ENCODE measurements around the gene NUP214. TPM values are rescaled to one million over a fixed set of nuclear protein-coding genes. Genes with fewer than 3 reads are reported as not detected.

NUP214 gene
- total RNA-seq, 2 experiments from 2014 or later = 19.7 to 69.6 TPM

- TF ChIP-seq, protein P1, sequence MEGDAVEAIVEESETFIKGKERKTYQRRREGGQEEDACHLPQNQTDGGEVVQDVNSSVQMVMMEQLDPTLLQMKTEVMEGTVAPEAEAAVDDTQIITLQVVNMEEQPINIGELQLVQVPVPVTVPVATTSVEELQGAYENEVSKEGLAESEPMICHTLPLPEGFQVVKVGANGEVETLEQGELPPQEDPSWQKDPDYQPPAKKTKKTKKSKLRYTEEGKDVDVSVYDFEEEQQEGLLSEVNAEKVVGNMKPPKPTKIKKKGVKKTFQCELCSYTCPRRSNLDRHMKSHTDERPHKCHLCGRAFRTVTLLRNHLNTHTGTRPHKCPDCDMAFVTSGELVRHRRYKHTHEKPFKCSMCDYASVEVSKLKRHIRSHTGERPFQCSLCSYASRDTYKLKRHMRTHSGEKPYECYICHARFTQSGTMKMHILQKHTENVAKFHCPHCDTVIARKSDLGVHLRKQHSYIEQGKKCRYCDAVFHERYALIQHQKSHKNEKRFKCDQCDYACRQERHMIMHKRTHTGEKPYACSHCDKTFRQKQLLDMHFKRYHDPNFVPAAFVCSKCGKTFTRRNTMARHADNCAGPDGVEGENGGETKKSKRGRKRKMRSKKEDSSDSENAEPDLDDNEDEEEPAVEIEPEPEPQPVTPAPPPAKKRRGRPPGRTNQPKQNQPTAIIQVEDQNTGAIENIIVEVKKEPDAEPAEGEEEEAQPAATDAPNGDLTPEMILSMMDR (conservative IDR thresholded peaks at IDR 0.05; ENCODE audit: low read length) = no peak
- no peak for TF ChIP-seq EZH2phosphoT487 (IDR thresholded peaks at IDR 0.05; ENCODE audit: borderline replicate concordance, low read depth, low read length)
- Histone ChIP-seq H3K9me3 (ENCODE audit: low read length) (no peaks in the 10 kb centered on the region), H2AFZ (ENCODE audit: low read length) (no peak overlapping the region), H3K4me2 (ENCODE audit: low read length) (no peak overlapping the region), H4K20me1 (ENCODE audit: insufficient read depth, low read length) (no peaks in the 10 kb centered on the region), H3K36me3 (ENCODE audit: insufficient read depth, low read length) (no peaks in the 10 kb centered on the region), H3K79me2 (ENCODE audit: insufficient read depth, low read depth, low read length) (no peaks in the 10 kb centered on the region), H3K27ac (ENCODE audit: low read depth, low read length, poor library complexity, severe bottlenecking) (no peak overlapping the region), H3K4me3 (ENCODE audit: low read depth, low read length, poor library complexity, severe bottlenecking) (no peak overlapping the region), H3K9me2 (ENCODE audit: insufficient read depth, low read length) (no peaks in the 10 kb centered on the region), H3K4me1 (ENCODE audit: insufficient read depth, low read length, poor library complexity, severe bottlenecking) (no peaks in the 10 kb centered on the region)
- POLR2A ChIA-PET = no interaction called here
- CTCF ChIA-PET (ENCODE audit: unreplicated experiment) = no interaction called here
- BruUV-seq (replicated peaks) = no TSS peak
- no peak for DNase-seq (ENCODE audit: low spot score)
- intact Hi-C loops (cut with micrococcal nuclease; ENCODE audit: unreplicated experiment) = no loop called here
These were observed 17.6 kb upstream of the NUP214 start for GRCh38 chr9:131107760-131108159.

DNA sequence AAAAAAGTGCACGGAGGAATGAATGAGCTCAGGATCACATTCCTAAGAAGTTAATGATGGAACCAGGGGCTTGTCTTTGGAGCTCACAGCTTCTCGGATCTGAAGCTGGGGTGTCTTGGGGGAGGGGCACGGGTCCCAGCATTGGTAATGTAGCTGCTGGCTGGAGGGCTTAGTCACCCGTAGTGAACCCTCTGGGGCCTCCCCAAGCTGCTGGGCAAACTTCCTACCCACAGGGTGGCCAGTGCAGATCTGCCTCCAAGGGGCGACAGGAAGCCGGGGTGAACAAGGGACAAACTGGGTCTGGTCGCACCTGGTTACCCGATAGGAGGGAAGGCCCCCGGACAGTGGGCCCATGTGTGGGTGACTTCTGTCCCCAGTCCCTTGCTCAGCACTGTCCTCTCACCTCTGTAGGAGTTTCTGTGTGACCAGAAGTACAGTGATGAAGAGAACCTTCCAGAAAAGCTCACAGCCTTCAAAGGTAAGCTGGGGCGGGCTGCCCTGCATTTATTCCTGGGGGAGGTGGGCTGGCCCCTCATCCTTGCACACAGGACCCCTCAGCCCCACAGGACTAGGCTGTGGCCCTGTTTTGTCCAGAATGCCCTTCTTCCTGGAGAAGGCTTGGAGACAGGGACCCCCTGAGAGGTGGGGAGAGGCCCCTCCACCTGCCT is 14.1 kb upstream of the NUP214 start:
- Histone ChIP-seq H3K9me2 (ENCODE audit: insufficient read depth, low read length) (no peaks in the 10 kb centered on the region), H3K4me3 (ENCODE audit: low read depth, low read length, poor library complexity, severe bottlenecking) (no peak overlapping the region), H3K4me2 (ENCODE audit: low read length) (no peak overlapping the region), H4K20me1 (ENCODE audit: insufficient read depth, low read length) (no peaks in the 10 kb centered on the region), H3K36me3 (ENCODE audit: insufficient read depth, low read length) (no peaks in the 10 kb centered on the region), H3K9me3 (ENCODE audit: low read length) (no peaks in the 10 kb centered on the region), H2AFZ (ENCODE audit: low read length) (no peak overlapping the region), H3K4me1 (ENCODE audit: insufficient read depth, low read length, poor library complexity, severe bottlenecking) (no peaks in the 10 kb centered on the region), H3K79me2 (ENCODE audit: insufficient read depth, low read depth, low read length) (no peaks in the 10 kb centered on the region), H3K27ac (ENCODE audit: low read depth, low read length, poor library complexity, severe bottlenecking) (no peak overlapping the region)
- ChIA-PET CTCF (ENCODE audit: unreplicated experiment) (no interaction called here), POLR2A (interaction anchor here (0.6 to 0.7 kb wide), 3 partner anchors 10 to 224 kb away, joined by 4 to 7 read pairs (median 5); no protein-coding TSS in a partner anchor)
- intact Hi-C loops (cut with micrococcal nuclease; ENCODE audit: unreplicated experiment) = no loop called here
- DNase-seq (ENCODE audit: low spot score) = no peak
- TF ChIP-seq, protein P1 (conservative IDR thresholded peaks at IDR 0.05; ENCODE audit: low read length) = no peak
- TF ChIP-seq EZH2phosphoT487 (IDR thresholded peaks at IDR 0.05; ENCODE audit: borderline replicate concordance, low read depth, low read length) = no peak
- BruUV-seq (replicated peaks) = no TSS peak

- H3K4me3 ChIP-seq (ENCODE audit: low read depth, low read length, poor library complexity, severe bottlenecking) = no peak overlapping the region
- no peaks in the 10 kb centered on the region for H3K79me2 ChIP-seq (ENCODE audit: insufficient read depth, low read depth, low read length)
- ChIA-PET POLR2A (no interaction called here), CTCF (ENCODE audit: unreplicated experiment) (no interaction called here)
- no peaks in the 10 kb centered on the region for H3K9me3 ChIP-seq (ENCODE audit: low read length)
- no peak for DNase-seq (ENCODE audit: low spot score)
- no peak overlapping the region for H2AFZ ChIP-seq (ENCODE audit: low read length)
- H4K20me1 ChIP-seq (ENCODE audit: insufficient read depth, low read length) = no peaks in the 10 kb centered on the region
- TF ChIP-seq, protein P1 (conservative IDR thresholded peaks at IDR 0.05; ENCODE audit: low read length) = no peak
- TF ChIP-seq EZH2phosphoT487 (IDR thresholded peaks at IDR 0.05; ENCODE audit: borderline replicate concordance, low read depth, low read length) = no peak
- H3K4me1 ChIP-seq (ENCODE audit: insufficient read depth, low read length, poor library complexity, severe bottlenecking) = no peaks in the 10 kb centered on the region
- H3K4me2 ChIP-seq (ENCODE audit: low read length) = no peak overlapping the region
- no peaks in the 10 kb centered on the region for H3K36me3 ChIP-seq (ENCODE audit: insufficient read depth, low read length)
- BruUV-seq (replicated peaks) = no TSS peak
- intact Hi-C loops (cut with micrococcal nuclease; ENCODE audit: unreplicated experiment) = no loop called here
- H3K27ac ChIP-seq (ENCODE audit: low read depth, low read length, poor library complexity, severe bottlenecking) = no peak overlapping the region
- H3K9me2 ChIP-seq (ENCODE audit: insufficient read depth, low read length) = no peaks in the 10 kb centered on the region
These were observed 13.5 kb upstream of the NUP214 start for GRCh38 chr9:131111854-131112311.

All from OCI-LY7 (cell line).